ENCODE measurements around the gene FBXW8. TPM values are rescaled to one million over a fixed set of nuclear protein-coding genes. Genes with fewer than 3 reads are reported as not detected.

Gene FBXW8
- polyA plus RNA-seq, 3 donors, result 2.0 to 5.2 (median 2.7) TPM

DNA sequence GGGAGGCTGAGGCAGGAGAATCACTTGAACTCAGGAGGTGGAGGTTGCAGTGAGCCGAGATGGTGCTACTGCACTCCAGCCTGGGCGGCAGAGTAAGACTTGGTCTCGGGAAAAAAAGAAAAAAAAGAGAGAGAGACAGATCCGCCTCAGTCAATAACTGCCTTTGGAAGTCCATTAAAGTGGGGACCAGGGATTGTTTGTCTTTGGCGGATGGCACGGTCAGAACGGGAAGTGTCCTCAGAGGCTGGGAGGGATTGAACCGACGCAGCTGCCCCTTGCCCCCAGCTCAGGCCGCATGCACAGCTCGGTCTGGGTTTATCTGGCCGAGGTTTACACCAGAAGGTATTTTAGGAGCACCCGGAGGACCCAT, 134.0 kb downstream of the FBXW8 start:
- Histone ChIP-seq H3K4me1 (ENCODE audit: control insufficient read depth in 1 of 2, insufficient read depth in 2 of 2, low read length in 2 of 2) (peaks cover 26 to 32% of the 10 kb centered on the region in 2 donors), H3K79me2 (ENCODE audit: insufficient read depth, low read length) (no peaks in the 10 kb centered on the region), H3K27ac (ENCODE audit: low read depth in 1 of 2, low read length in 2 of 2) (no peak overlapping the region), H3K9me3 (replicated peaks in 1 of 2; ENCODE audit: control insufficient read depth in 1 of 2, insufficient read depth in 1 of 2, low read length in 2 of 2) (no peaks in the 10 kb centered on the region), H4K20me1 (ENCODE audit: insufficient read depth, low read length) (no peaks in the 10 kb centered on the region), H2AFZ (ENCODE audit: insufficient read depth, low read depth, low read length, poor library complexity, severe bottlenecking) (peak overlapping the region; percentile 71), H3K9ac (ENCODE audit: insufficient read depth, low read length, poor library complexity, severe bottlenecking) (peak overlapping the region; percentile 19), H3K36me3 (replicated peaks in 1 of 2; ENCODE audit: control insufficient read depth in 1 of 2, insufficient read depth in 2 of 2, low read length in 2 of 2) (peaks cover 9 to 43% of the 10 kb centered on the region in 2 donors), H3K4me3 (replicated peaks in 1 of 3; ENCODE audit: low read depth in 2 of 3, low read length in 3 of 3) (peak overlapping the region in 1 of 3 experiments; percentile 50), H3K27me3 (ENCODE audit: control insufficient read depth in 2 of 2, insufficient read depth in 2 of 2, low read length in 2 of 2) (no peaks in the 10 kb centered on the region), H3K4me2 (replicated peaks; ENCODE audit: extremely low read depth, low read length, poor library complexity, severe bottlenecking) (peak overlapping the region; percentile 55)
- TF ChIP-seq, protein P1, sequence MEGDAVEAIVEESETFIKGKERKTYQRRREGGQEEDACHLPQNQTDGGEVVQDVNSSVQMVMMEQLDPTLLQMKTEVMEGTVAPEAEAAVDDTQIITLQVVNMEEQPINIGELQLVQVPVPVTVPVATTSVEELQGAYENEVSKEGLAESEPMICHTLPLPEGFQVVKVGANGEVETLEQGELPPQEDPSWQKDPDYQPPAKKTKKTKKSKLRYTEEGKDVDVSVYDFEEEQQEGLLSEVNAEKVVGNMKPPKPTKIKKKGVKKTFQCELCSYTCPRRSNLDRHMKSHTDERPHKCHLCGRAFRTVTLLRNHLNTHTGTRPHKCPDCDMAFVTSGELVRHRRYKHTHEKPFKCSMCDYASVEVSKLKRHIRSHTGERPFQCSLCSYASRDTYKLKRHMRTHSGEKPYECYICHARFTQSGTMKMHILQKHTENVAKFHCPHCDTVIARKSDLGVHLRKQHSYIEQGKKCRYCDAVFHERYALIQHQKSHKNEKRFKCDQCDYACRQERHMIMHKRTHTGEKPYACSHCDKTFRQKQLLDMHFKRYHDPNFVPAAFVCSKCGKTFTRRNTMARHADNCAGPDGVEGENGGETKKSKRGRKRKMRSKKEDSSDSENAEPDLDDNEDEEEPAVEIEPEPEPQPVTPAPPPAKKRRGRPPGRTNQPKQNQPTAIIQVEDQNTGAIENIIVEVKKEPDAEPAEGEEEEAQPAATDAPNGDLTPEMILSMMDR (IDR thresholded peaks at IDR 0.05), result no peak
- Mint-ChIP-seq H3K27me3 (ENCODE audit: low read depth in 3 of 3) (peaks cover 0 to 2% (median 2%) of the 10 kb centered on the region in 3 donors), H3K4me1 (peaks cover 29% of the 10 kb centered on the region), H3K27ac (no peak overlapping the region), H3K36me3 (peaks cover 38 to 66% of the 10 kb centered on the region in 2 donors), H3K9me3 (peaks cover 0 to 2% (median 0%) of the 10 kb centered on the region in 7 donors), H3K4me3 (peak overlapping the region in 1 of 2 donors; percentile 76)
- intact Hi-C loops (cut with micrococcal nuclease), result no loop called here
- 46% methylated on average over 13 of the region's 13 CpGs for WGBS (ENCODE audit: insufficient coverage)
- DNase-seq, result no peak

- WGBS (ENCODE audit: insufficient coverage), result 3% methylated on average over 14 of the region's 23 CpGs
- Mint-ChIP-seq H3K9me3 (peaks cover 0 to 2% (median 0%) of the 10 kb centered on the region in 7 donors), H3K4me1 (peaks cover 25% of the 10 kb centered on the region), H3K4me3 (peak overlapping the region; percentile 31 to 76), H3K36me3 (peaks cover 40 to 68% of the 10 kb centered on the region in 2 donors), H3K27me3 (ENCODE audit: low read depth in 3 of 3) (peaks cover 0 to 2% (median 2%) of the 10 kb centered on the region in 3 donors), H3K27ac (peak overlapping the region in 4 of 7 donors; percentile 30 to 86 (median 64))
- DNase-seq, result no peak
- H3K4me2 ChIP-seq (replicated peaks; ENCODE audit: extremely low read depth, low read length, poor library complexity, severe bottlenecking), result peak overlapping the region; percentile 55
- no peaks in the 10 kb centered on the region for H3K27me3 ChIP-seq (ENCODE audit: control insufficient read depth in 2 of 2, insufficient read depth in 2 of 2, low read length in 2 of 2)
- H3K36me3 ChIP-seq (replicated peaks in 1 of 2; ENCODE audit: control insufficient read depth in 1 of 2, insufficient read depth in 2 of 2, low read length in 2 of 2), result peaks cover 9 to 43% of the 10 kb centered on the region in 2 donors
- peak overlapping the region in 1 of 2 donors; percentile 2 for H3K27ac ChIP-seq (ENCODE audit: low read depth in 1 of 2, low read length in 2 of 2)
- intact Hi-C loops (cut with micrococcal nuclease), result no loop called here
- H3K4me1 ChIP-seq (ENCODE audit: control insufficient read depth in 1 of 2, insufficient read depth in 2 of 2, low read length in 2 of 2), result peaks cover 20 to 26% of the 10 kb centered on the region in 2 donors
- H3K9ac ChIP-seq (ENCODE audit: insufficient read depth, low read length, poor library complexity, severe bottlenecking), result peak overlapping the region; percentile 19
- H3K79me2 ChIP-seq (ENCODE audit: insufficient read depth, low read length), result no peaks in the 10 kb centered on the region
- H2AFZ ChIP-seq (ENCODE audit: insufficient read depth, low read depth, low read length, poor library complexity, severe bottlenecking), result peak overlapping the region; percentile 71
- H3K4me3 ChIP-seq (replicated peaks in 1 of 3; ENCODE audit: low read depth in 2 of 3, low read length in 3 of 3), result peak overlapping the region in 1 of 3 experiments; percentile 50
- H3K9me3 ChIP-seq (replicated peaks in 1 of 2; ENCODE audit: control insufficient read depth in 1 of 2, insufficient read depth in 1 of 2, low read length in 2 of 2), result no peaks in the 10 kb centered on the region
- H4K20me1 ChIP-seq (ENCODE audit: insufficient read depth, low read length), result no peaks in the 10 kb centered on the region
- TF ChIP-seq, protein P1 (IDR thresholded peaks at IDR 0.05), result no peak
Measured at GRCh38 chr12:117045160-117046010, 134.6 kb downstream of the FBXW8 start.

Data from CD14-positive monocyte (primary cell).